CD4-positive, alpha-beta T cell treated with Interferon gamma for 1 hour (primary cell): ENCODE measurements around the gene GPD2.
A peak's percentile ranks its signal among the peaks of the same experiment; 100 is the strongest.

Source experiments
- DNase-seq: peaks from one replicate; pipeline ENCODE4 v3.0.0-alpha.2; 2020

GPD2 gene

GRCh38 chr2:156435718-156436496 is at the start of gene GPD2:
TSS of gene GPD2 (plus strand) at chr2:156436379. CDS start at chr2:156476106, 39,727 bp downstream.
- DNase-seq = peak; percentile 58

GRCh38 chr2:156394033-156394741 is 42.0 kb upstream of the GPD2 start:
- DNase-seq = no peak

DNA sequence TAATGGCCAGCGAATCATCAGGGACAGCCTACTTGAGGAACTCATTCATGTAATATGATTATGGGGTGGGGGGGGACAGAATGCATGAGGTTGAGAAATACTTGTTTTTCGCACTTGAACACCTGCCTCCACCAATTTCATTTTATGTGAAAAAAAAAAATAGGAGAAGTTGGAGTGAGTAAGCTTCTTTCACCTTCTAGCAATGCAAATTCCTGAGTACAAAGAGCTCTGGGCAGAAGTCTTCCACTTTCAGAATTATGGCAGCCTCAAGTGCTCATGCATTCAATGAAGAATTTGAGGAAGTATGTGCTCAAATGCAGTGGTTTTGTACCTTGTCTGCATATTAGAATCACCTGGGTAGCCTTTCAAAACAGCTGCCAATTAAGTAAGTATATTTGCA is 40.1 kb upstream of the GPD2 start:
- DNase-seq = no peak

- DNase-seq = no peak
Observed at GRCh38 chr2:156397229-156397628, 39.0 kb upstream of the GPD2 start.

DNA sequence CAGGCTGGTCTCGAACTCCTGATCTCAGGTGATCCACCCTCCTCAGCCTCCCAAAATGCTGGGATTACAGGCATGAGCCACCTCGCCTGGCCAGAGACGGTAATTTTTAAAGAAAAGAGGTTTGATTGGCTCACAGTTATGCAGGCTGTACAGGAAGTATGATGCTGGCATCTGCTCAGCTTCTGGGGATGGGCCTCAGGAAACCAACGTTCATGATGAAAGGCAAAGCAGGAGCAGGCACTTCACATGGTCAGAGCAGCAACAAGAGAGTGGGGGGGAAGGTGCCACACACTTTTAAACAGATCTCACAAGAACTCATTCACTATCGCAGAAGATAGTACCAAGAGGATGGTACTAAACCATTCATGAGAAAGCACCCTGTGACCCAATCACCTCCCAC is 38.0 kb upstream of the GPD2 start:
- DNase-seq = no peak

DNA sequence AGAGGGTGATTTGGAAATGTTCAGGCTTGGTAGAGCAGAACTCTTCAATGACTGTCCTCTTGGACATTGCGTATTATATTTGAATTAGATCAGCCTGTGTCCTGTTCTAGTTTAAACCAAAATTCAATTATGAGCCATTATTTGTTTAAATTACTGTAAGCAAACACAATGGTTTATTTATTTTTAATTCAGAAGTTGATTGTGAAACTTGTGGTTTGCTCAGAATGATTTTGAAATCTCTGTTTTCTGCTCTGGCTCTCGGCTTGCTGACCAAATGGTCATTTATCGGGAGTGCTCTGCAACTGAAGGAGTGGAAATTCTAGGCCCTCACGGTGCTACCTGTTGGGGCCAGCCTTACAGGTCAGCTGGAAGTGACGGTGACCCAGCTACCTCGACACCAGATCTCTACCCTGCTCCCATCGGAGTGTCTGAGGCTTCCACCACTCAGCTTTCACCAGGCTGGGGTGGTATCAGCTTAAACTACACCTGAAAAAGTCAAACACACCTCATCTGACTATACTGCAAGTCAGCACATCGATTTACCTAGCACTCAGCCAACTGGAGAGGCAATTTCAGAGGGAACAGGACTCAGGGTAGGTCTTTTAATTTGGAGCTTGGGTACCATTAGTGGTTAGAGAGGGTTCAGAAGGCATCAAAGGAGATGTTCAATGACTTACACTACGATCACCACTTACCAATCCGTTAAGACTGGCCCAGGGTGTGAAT is 36.8 kb upstream of the GPD2 start:
- no peak for DNase-seq

GRCh38 chr2:156399950-156400705 is 36.1 kb upstream of the GPD2 start:
- peak; percentile 55 for DNase-seq

GRCh38 chr2:156400706-156401678 is 35.2 kb upstream of the GPD2 start:
- DNase-seq = peak; percentile 81

DNA sequence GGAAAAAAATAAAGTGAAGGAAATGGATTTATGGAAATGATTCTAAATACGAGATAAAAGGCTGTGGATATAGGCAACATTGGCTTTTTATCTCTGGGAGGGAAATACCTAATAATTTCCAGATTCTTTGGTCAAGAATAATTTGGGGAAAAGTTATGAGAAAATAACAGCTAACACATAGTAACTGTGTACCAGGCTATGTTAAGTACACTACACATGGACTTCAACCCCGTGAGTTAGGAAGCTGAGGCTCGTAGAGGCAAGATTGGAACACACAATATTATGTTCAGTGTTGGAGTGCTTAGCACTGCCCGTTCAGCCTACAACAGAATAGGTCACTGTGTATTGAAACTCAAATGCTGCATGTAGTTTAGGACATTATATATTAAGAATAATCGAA is 34.3 kb upstream of the GPD2 start:
- no peak for DNase-seq

GRCh38 chr2:156405586-156405985 is 30.6 kb upstream of the GPD2 start:
- DNase-seq = peak; percentile 72

DNA sequence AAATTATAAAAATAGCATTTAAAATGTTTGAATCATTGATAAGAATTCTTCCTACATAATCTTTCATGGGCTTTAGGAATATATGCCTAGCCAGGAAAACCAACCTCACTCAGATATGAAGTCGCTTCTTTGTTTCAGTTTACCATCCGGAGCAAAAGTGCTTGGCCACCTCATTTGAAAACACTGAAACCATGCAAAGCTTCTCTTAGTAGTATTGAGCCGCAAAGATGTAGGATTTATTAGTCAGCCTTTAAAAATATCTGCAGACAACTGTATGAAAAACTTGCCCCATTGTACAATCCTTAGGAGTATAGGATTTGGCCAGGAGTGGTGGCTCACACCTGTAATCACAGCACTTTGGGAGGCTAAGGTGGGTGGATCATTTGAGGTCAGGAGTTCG is 24.3 kb upstream of the GPD2 start:
- no peak for DNase-seq

- no peak for DNase-seq
Observed at GRCh38 chr2:156421851-156422250, 14.3 kb upstream of the GPD2 start.

DNA sequence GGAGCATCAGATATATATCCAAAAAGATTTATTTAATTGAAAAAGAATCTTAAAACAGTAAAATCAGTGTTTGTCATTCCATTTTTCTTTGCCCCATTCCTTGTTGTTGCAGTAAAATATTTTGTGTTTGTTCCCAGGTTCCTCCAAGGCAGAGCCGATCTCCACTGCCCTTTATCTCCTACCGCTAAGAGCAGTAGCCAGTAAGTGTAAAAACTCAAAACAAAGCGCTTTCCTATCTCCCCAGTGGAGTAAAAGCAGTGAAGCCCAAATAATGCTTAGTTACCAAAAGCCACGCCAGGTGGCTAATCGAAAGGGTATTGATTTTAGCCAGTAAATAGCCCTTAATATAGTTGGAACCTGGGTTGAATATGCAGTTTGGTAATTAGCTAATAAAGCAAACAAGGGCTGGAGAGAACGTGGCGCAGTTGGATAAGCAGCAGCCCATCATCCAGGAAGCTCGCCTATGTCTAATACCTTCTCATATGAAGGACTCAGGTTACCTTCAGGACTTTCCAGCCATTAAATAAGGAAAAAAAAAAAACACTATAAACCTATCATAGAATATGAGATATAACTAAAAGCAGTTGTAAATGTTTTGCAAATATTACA is 12.4 kb upstream of the GPD2 start:
- no peak for DNase-seq

GRCh38 chr2:156427074-156427473 is 9.1 kb upstream of the GPD2 start:
- no peak for DNase-seq

DNA sequence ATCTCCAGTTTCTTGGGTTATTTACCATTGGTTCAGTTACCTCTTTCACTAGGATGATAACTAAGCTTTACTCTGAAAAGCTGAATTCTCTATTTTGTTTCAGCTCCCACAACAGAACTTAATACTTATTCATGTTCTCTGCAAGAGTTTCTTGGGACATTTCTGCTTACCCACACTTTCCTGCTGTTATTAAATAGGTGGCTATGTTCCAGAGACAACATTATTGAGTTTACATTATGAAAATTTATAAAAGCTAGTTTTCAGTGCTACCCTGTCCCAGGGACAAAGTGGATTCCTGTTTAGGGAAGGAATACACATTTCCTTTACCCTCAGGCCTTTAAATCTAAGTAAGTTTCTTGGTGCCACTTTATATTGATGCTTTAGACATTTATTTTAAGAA is 7.0 kb upstream of the GPD2 start:
- DNase-seq = no peak

GRCh38 chr2:156430236-156430979 is 5.8 kb upstream of the GPD2 start:
- no peak for DNase-seq

DNA sequence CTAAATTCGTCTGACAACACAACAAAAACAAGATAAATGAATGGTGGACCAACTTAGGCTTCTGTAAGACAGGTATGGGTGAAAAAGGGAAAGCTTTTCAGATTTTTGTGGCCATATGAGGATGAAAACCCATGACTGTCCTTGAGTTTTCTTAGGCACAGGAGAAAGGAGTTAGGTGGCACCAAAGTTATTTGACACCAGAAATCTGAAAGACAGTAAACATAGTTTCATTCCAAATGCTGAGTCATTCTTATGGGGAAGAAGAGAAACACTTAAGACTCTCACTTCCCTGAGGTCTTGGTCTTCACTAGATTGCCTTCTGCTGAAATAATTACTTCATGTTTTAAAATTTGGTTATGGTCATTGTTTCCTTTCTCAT is 5.2 kb upstream of the GPD2 start:
- DNase-seq = no peak

- no peak for DNase-seq
Observed at GRCh38 chr2:156434461-156435291, 1.5 kb upstream of the GPD2 start.

DNA sequence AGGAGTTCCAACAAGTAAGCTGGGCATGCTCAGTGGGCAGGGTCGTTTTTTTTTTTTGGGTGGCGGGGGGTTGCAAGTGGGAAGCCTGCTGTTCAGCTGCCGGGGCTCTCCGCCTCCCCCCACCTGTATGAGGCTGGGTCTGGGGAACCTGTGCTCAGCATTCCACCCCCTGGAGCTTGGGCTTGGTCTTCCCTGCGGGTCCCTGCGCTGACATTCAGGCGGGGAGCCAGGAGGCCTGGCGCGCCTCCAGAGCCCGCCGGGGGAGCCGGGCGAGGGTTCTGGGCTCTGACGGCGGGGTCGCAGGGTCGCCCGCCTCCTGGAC is 822 bp upstream of the GPD2 start:
- DNase-seq = no peak
